ENCODE measurements around the gene CFAP61. TPM values are rescaled to one million over a fixed set of nuclear protein-coding genes. Genes with fewer than 3 reads are reported as not detected.

Gene CFAP61
- total RNA-seq, 1 donor from 2014 or later: not detected

DNA sequence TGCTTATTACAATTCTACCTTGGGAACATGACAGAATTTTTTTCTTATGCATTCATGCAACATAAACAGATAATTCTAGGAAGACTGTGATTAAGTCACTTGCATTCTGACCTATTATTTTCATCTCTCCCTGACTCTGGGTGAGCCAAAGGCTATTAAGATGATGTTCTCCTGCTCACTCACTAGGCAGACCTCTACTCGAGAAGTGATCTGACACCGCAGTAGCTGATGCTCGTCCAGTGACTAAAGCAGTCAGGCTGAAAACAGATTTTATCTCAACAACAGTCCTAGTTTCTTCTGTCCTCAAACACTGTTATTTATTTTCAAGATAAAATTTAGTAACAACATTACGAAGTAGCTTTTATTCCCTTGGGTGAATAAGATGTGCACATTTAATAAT lies 17.8 kb upstream of the CFAP61 start:
- DNase-seq (ENCODE audit: low spot score) (no peak), ATAC-seq (no peak)

DNA sequence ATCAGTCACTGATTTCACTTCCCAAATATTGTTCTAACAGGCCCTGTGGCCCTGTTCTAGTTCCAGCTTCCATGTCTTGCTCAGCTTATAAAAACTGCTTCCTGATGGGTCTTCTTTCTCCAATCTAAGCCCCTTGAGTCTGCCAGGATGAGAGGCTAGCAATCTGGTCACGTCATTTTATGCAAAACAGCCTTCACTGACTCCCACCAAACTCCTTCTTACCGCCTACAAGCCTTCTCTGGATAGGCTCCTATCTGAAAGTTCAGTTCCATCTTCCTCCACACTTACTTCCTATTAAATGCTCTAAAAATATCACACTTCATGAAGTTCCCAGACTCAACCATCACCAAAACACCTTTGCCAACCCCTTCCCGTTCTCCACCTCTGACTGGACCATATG lies 15.6 kb upstream of the CFAP61 start:
- DNase-seq (ENCODE audit: low spot score) (no peak), ATAC-seq (no peak)

- ATAC-seq: no peak
- DNase-seq (ENCODE audit: low spot score): no peak
These were observed 14.4 kb upstream of the CFAP61 start for GRCh38 chr20:20037960-20038359.

GRCh38 chr20:20038586-20038985 lies 13.7 kb upstream of the CFAP61 start:
- ATAC-seq (no peak), DNase-seq (ENCODE audit: low spot score) (no peak)

DNA sequence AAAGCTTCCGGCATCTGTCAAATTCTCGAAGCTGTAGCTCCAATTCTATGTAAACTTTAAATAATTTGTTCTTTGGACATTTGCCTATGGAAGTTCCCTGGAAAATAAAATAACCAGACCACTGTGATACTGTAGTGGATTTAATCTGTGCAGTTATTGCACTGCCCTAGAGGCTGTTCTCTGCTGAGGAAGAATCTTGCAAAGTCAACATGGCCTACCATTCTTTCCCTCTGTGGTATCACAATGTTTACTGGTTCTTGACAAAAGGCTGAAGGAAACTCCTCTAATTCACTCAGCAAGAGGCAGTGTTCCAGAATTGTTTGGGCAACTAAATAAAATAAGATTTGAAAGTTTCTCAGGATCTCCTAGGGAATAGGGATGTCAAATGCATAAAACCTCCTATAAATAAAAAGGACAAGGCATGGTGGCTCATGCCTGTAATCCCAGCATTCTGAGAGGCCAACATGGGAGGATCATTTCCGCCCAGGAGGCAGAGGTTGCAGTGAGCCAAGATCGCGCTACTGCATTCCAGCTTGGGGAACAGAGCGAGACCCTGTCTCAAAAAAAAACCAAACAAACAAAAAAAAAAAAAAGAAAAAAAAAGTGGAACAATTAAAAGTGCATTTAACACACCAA lies 12.5 kb upstream of the CFAP61 start:
- DNase-seq (ENCODE audit: low spot score) (no peak), ATAC-seq (no peak)

DNA sequence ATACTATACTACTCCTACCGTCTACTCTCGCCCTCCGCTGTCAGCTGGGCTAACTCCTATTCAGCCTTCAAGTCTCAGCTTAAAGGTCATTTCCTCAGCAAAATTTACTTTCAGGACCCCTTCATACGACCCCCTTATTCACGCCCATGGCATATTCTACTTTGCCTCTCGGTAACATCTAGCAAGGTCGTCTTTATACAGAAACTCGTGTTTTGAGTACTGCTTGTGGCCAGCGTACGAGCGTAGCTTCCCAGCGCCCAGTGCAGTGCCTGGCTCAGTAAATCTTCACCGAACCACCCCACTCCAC lies 612 bp upstream of the CFAP61 start:
- DNase-seq (ENCODE audit: low spot score) (no peak), ATAC-seq (peak; percentile 26)

GRCh38 chr20:20060234-20060998 lies 8.1 kb downstream of the CFAP61 start:
- DNase-seq (ENCODE audit: low spot score) (no peak), ATAC-seq (no peak)

GRCh38 chr20:20063941-20064702 lies 11.8 kb downstream of the CFAP61 start:
- ATAC-seq: no peak

GRCh38 chr20:20065361-20065760 lies 13.0 kb downstream of the CFAP61 start:
- DNase-seq (ENCODE audit: low spot score) (no peak), ATAC-seq (no peak)

More at GRCh38 chr20:20063941-20064702, 11.8 kb downstream of the CFAP61 start:
- DNase-seq (ENCODE audit: low spot score): no peak

GRCh38 chr20:20070871-20071726 lies 18.8 kb downstream of the CFAP61 start:
- ATAC-seq: peak; percentile 47
- DNase-seq (ENCODE audit: low spot score): no peak

DNA sequence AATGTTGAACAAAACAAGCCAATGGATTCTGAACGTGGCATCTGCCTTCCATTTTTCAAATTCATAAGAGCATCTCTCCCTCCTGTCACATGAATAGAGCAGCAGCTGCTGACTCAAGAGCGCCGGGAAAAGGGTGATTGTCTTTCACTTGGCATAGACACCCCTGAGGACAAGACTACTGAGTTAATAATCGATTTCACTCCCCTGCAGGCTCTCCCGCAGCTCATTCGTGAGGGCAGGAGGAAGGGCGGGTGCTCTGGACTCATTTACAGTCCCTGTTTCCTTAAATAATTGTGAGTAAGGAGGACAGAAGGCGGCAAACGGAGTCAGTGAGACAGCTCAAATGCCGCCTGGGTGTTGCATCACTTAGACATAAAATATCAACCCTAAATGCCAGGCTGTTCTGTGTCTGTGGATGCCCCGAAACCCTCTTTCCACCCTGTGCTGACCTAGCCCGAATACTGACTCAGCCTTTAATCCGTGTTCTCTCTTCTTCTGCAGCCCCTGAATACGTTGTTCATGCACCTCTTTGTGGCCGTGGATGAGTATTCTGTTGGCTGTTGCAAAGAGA lies 21.6 kb downstream of the CFAP61 start:
- no peak for ATAC-seq

GRCh38 chr20:20075032-20075431 lies 22.7 kb downstream of the CFAP61 start:
- ATAC-seq (no peak), DNase-seq (ENCODE audit: low spot score) (no peak)

More for the DNA sequence above, 21.6 kb downstream of the CFAP61 start:
- DNase-seq (ENCODE audit: low spot score): no peak

- DNase-seq (ENCODE audit: low spot score) (no peak), ATAC-seq (no peak)
These were observed 24.1 kb downstream of the CFAP61 start for GRCh38 chr20:20076297-20077065.

GRCh38 chr20:20078041-20078440 lies 25.7 kb downstream of the CFAP61 start:
- ATAC-seq (no peak), DNase-seq (ENCODE audit: low spot score) (no peak)

DNA sequence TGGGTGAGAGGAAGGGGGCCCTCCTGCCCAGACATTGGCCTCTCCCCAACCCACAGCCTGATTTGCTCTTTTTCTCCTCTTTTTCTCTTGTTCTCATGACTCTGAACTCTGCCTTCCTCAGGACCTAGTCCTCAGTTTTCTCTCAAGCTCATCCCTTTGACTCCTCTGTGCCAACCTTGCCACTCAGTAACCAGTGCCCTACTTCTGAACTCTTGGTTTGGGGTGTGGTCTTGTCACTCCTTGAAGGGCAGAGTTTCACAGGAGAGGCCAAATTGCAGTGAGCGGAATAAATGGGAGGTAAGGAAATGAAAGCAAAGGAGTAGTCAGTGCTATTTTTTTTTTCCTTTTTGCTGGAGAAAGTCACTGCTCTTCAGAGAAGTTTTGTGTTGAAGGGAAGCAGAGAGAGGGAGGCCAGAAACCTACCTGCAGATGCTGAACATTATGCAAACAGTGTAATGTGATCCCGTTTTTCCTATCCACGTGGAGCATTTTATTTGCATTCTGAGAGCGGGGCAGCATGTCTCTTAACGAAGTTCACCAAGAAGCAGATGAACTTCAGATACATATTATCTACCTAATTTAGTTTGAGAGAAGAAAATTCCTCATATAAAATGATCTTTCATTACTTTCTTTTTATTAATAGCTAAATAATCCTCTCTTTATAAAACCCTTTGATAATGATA lies 26.9 kb downstream of the CFAP61 start:
- DNase-seq (ENCODE audit: low spot score) (no peak), ATAC-seq (no peak)

DNA sequence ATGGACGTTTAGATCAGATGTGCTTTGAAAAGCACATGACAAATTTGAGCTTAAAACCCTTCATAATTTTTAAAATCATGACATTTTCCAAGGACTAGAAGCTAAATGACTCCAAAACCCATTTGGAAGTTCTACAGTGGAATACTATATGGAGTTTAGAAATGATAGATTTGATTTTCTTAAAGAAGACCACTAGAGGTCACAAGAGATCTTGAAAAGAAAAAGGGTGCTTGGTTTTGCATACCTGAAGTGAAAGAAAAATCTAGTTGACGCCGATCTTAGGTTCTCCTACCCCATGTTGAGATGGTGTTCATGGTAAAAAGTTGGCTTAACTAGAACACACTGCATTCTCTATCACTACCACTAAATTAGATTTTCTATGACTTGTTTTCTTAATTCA lies 31.5 kb downstream of the CFAP61 start:
- DNase-seq (ENCODE audit: low spot score): no peak
- ATAC-seq: peak; percentile 73

GRCh38 chr20:20084296-20084752 lies 32.0 kb downstream of the CFAP61 start:
- DNase-seq (ENCODE audit: low spot score) (no peak), ATAC-seq (no peak)

GRCh38 chr20:20085071-20085470 lies 32.7 kb downstream of the CFAP61 start:
- DNase-seq (ENCODE audit: low spot score) (no peak), ATAC-seq (no peak)

GRCh38 chr20:20085812-20086211 lies 33.5 kb downstream of the CFAP61 start:
- ATAC-seq (no peak), DNase-seq (ENCODE audit: low spot score) (no peak)

Data from left lobe of liver (tissue), 2 donors.